PC-9 (cell line): Measurements from ENCODE around the gene SORBS1.

Experiments used
- EZH2 ChIP-seq: fragments of 200-600 bp; sonication (generic); IDR thresholded peaks from 2 replicates; pipeline ENCODE4 v1.8.0; 2017; ENCODE audit warnings: antibody characterized with exemption, low read depth
- TF ChIP-seq, protein P1 (sequence below): fragments of 200-600 bp; sonication (generic); conservative IDR thresholded peaks from 2 replicates; pipeline ENCODE4 v1.6.1; 2017; ENCODE audit warnings: mixed run types, antibody characterized with exemption, mild to moderate bottlenecking, moderate library complexity

DNA sequence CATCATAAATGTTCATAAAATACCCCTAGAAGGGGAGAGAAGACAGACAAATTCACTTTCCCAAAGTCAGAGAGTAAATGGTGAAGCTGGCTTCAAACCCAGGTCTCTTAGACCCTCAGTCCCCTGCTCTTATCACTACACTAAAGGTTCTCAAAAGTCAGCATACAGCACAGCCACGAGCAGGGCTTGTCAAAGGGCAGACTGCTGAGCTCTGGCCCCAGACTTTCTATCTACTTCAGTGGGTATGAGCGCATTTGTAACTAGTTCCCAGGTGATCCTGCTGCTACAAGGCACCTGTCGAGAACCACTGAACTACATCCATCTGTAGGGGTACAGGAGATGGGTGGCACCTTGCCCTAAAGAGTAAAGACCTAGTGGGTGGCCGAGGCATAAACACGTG, 91.5 kb downstream of the SORBS1 start:
- TF ChIP-seq, protein P1, sequence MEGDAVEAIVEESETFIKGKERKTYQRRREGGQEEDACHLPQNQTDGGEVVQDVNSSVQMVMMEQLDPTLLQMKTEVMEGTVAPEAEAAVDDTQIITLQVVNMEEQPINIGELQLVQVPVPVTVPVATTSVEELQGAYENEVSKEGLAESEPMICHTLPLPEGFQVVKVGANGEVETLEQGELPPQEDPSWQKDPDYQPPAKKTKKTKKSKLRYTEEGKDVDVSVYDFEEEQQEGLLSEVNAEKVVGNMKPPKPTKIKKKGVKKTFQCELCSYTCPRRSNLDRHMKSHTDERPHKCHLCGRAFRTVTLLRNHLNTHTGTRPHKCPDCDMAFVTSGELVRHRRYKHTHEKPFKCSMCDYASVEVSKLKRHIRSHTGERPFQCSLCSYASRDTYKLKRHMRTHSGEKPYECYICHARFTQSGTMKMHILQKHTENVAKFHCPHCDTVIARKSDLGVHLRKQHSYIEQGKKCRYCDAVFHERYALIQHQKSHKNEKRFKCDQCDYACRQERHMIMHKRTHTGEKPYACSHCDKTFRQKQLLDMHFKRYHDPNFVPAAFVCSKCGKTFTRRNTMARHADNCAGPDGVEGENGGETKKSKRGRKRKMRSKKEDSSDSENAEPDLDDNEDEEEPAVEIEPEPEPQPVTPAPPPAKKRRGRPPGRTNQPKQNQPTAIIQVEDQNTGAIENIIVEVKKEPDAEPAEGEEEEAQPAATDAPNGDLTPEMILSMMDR: no peak
- TF ChIP-seq EZH2: no peak
